HS-27A (cell line): ENCODE data around the gene OLIG2.

ENCODE experiments used
- DNase-seq: peaks from one replicate; pipeline ENCODE4 v3.0.0-alpha.2; 2012; ENCODE audit warnings: low read depth, missing footprints

OLIG2 gene

GRCh38 chr21:33033094-33033951, 7.6 kb downstream of the OLIG2 start:
- DNase-seq, result no peak

- no peak for DNase-seq
Measured at GRCh38 chr21:33033961-33034413, 8.3 kb downstream of the OLIG2 start.

DNA sequence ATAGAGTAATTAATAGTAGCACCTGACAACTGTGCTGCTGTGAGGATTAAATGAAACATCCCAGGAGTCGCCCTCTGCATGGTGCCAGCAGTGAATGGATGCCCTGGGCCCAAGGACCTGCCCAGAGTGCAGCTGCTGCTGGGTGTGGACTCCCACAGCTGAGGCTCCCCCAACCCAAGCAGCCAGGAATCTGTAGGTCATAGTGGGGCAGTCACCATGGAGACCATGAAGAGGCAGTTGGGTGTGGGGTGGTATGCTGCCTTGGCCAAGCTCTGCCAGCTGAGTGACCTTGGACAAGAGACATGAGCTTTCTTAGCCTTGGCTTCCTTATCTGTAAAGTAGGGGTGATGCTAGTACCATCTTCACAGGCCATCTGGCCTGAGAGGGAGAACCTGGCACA, 9.4 kb downstream of the OLIG2 start:
- DNase-seq, result no peak

DNA sequence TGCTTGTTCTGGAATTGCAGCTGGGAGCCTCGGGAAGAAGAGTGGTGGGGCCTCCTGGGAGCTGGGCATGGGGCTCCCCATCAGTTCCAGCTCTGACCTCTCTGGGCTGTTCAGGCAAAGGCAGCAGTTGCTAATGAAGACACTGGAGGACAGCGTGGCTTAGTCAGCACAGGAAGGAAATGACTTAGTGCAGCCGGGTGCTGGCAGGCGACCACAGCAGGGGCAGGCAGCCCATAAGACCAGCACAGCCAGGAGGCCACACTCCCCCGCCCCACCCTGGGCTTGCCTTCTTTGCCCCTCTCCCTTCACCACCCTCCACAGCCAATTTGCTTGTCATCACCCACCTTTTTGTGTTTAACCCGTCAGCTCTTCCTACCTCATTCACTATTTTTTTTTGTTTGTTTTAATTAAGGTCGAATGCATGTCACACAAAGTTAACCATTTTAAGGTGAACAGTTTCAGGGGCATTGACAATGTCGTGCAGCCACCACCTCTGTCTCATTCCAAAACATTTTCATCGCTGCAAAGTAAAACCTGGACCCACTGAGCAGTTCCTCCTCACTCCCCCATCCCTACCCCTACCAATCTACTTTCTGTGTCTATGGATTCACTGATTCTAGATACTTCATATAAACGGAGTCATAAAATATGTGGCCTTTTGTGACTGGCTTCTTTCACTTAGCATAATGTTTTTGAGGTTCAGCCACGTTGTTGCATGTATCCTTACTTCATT, 10.9 kb downstream of the OLIG2 start:
- peak; percentile 30 for DNase-seq

DNA sequence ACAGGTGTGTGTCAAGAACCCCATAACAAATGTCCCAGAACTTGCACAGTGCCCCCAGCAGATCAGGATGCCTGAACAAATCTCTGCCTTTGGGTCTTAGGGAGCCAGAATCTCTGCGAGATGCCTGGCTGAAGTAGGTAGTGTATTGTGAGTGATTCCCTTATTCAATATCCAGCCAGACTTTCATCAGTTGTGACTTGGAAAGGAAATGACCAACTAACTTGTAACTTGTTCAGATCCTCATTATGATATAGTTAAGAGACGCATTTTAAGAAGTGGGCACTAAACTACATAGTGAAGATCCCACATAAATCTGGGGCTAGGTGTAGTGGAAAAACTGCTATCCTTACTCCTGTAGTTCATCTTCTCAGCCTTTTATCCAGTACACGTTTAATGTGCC, 11.8 kb downstream of the OLIG2 start:
- no peak for DNase-seq

GRCh38 chr21:33039536-33039935, 13.8 kb downstream of the OLIG2 start:
- DNase-seq, result no peak

GRCh38 chr21:33040215-33040614, 14.5 kb downstream of the OLIG2 start:
- no peak for DNase-seq

DNA sequence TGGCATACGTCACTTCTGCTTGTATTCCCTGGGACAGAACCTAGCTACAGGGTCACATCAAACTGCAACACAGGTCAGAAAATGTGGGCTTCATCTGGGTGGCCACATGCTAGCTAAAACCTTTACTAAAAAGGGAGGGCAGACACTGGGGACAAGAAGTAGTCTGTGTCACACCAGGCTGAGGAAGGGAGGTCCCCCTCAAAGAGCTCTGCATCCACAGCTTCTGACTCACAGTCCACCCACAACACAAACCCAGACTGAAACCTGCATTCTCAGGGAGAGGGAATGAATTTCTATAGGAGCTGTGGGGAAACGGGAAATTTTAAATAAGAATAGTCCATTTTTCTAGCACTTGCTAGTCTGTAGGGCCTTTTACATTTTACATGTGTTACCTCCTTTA, 16.2 kb downstream of the OLIG2 start:
- no peak for DNase-seq

GRCh38 chr21:33042812-33043211, 17.1 kb downstream of the OLIG2 start:
- peak; percentile 94 for DNase-seq

GRCh38 chr21:33046455-33046854, 20.7 kb downstream of the OLIG2 start:
- no peak for DNase-seq

DNA sequence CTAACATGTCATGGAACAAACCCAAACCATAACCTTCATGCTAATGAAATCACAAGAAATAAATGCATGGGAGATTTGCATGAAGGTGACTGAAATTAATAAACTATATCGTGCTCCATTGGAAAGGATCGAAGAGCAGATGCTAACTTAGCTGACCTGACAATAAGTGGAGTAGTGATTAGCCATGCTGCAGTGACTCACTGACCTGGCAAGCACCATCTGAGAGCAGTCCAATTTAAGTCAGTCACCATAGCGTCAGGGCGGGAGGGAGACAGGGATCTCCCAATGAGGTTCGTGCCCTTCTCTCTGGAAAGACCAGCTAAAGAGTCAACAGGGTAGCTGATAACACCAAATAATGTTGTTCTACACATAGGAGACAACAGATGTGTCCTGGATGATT, 21.5 kb downstream of the OLIG2 start:
- no peak for DNase-seq

- no peak for DNase-seq
Measured at GRCh38 chr21:33051925-33052324, 26.2 kb downstream of the OLIG2 start.

DNA sequence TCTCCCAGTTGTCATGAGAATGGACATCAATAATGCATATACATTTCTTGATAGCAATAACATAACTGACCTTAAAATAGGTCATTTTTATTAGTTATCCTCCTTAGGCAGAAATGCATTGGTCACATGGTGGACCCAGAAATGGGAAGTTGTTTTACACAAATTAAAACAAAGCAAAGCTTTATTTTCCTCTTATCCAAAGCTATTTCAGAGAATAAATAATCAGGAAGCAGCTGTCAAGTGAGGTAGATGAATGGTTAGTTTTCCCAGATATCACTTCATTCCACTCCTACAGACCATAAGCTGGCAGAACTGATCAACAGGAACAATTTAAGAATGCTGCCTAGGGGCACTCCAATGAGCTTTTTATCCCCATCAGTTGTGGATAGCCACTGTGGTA, 28.2 kb downstream of the OLIG2 start:
- no peak for DNase-seq

- no peak for DNase-seq
Measured at GRCh38 chr21:33055991-33056390, 30.3 kb downstream of the OLIG2 start.

DNA sequence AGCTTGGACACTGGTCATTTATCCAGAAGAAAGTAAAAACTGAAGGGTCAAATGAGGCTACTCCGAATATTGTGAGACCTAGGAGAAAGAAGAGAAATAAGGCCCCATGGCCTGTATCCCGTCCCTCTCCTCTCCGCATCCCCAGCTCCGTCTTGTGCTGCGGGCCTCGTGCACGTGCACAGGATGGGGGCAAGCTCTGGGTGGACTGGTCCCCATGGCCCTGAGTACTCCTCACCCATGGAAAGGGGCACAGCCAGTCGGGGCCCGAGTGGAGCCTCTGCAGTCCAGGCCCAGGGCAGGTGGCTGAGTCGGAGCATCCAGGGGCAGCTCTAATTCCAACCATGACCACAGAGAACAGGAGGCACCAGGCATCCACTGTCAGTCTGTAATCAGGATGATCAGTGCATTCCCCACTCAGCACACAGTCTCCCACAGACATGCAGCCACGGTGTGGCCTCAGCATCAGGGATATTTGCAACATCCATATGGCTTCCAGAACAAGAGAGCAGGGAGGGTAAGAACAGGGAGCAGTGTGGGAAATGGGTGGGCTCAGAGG, 31.7 kb downstream of the OLIG2 start:
- no peak for DNase-seq

GRCh38 chr21:33058527-33058926, 32.8 kb downstream of the OLIG2 start:
- DNase-seq, result no peak

DNA sequence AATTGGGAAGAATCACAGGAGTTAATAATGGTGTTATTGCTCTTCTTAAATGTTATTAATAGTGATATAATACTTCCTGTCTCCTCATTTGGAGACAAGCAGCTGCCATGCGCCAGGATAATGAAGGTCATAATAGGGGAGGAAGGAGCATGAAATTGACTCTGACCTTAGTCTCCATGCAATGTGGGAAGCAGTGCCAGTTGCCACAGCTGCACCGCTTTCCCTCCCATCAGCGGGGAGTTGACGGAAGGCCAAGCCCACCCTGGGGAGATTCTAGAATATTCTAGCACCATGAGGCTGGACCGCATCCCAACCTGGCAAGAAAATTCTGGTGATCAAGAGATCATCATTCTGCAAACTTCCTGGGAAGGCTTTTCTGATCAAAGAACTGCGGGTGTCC, 33.2 kb downstream of the OLIG2 start:
- DNase-seq, result no peak

DNA sequence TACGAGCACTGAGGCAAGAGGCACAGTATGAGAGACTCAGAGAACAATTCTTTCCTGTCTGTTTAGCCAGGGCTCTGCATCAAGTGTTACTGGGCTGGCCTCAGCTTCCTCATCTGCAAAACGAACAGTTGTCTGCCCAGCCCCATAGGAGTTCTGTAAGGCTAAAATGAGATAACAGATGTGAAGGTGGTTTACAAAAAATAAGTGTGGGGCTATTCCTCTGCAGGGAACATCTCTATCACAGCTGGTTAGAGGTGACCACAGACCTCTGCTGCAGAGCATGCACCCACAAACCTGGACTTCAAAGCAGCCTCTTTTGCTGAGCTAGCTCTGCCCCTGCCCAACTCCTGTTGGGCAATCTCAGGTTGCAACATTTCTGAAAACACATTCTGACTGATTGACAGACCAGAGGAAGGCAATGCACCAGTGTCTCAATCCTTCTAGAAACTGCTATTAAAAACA, 33.7 kb downstream of the OLIG2 start:
- DNase-seq, result no peak

DNA sequence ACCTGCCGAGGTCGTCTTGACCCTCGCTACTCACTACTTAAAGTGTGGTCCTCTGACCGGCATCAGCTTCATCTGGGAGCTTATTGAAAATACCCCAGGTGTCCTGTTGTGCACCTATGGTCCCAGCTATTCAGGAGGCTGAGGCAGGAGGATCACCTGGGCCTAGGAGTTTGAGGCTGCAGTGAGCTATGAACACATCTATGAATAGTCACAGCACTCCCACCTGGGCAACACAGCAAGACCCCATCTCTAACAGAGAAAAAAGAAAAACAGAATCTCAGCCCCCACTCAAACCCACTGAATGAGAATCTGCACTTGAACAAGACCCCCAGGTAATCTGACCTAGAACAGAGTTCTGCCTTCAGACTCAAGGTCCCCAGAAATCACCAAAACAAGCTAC, 35.5 kb downstream of the OLIG2 start:
- DNase-seq, result no peak

DNA sequence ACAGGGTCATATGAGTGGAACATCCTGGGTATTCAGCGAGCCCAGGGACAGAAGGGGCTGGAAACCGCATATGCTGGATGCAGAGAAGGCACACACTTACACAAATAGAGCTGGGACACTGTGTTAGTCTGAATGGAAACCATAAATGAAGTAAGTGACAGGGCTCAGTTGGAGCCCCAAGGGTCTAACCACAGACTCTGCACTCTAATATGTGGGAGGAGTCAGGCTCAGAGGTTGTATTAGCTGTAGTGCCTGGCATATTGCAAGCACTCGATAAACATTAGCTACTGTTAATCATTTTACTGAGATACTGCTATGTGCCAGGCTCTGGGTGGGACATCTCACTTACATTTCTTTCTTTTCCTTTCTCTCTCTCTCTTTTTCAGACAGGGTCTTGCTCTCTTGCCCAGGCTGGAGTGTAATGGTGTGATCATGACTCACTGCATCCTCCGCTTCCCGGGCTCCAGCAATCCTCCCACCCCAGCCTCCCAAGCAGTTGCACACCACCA, 37.7 kb downstream of the OLIG2 start:
- no peak for DNase-seq

DNA sequence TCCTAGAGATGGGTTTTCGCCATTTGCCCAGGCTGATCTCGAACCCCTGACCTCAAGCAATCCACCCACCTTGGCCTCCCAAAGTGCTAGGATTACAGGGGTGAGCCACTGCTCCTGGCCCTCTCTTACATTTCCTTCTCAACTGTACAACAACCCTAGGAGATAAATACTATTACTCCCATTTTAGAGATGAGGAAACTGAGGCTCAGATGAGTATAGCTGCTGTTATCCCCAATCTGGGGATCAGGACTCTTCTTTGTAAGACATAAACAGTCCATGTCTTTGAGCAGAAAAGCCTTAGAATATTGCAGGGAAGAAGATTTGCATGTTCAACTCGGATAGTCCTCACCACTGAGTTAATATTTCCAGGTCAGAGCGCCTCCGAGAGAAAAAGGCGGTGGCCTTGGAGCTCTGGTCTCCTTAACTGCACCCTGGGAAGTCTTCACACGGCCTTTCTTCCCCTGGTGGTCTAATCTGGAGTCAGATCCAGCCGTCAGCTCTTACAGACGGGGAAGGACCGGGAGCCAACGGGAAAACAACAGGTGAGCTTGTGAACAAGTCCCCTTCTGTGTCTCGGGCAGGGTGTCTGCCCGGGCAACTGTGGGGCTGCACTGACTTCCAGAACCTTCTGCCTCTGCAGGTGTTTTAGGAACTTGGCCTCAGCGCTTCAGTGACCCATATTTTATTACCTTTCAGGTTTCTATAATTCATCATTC, 38.3 kb downstream of the OLIG2 start:
- DNase-seq, result no peak
